ENCODE data around the gene DIAPH2.
"Not testable (repeated sequence)": the region's sequence is repeated elsewhere in the genome, so short reads cannot be mapped to it uniquely, and the experiment has no call there.

DIAPH2 gene

GRCh38 chrX:96684339-96685209 is at the start of gene DIAPH2:
TSS of gene DIAPH2 (plus strand) at chrX:96684842.
- peak; percentile 47 to 68 (median 53) for DNase-seq

- DNase-seq, result no peak
These were observed 34.6 kb upstream of the DIAPH2 start for GRCh38 chrX:96650023-96650422.

GRCh38 chrX:96655947-96656623 is 28.6 kb upstream of the DIAPH2 start:
- no peak for DNase-seq

- peak in 3 of 6 experiments; percentile 31 to 44 (median 32) for DNase-seq
These were observed 2.1 kb upstream of the DIAPH2 start for GRCh38 chrX:96682516-96682915.

GRCh38 chrX:96683997-96684338 is 674 bp upstream of the DIAPH2 start:
- DNase-seq, result peak in 1 of 6 experiments; percentile 20

- DNase-seq, result peak in 5 of 6 experiments; percentile 1 to 18 (median 12)
These were observed 813 bp downstream of the DIAPH2 start for GRCh38 chrX:96685210-96686099.

GRCh38 chrX:96687776-96688175 is 3.1 kb downstream of the DIAPH2 start:
- no peak for DNase-seq

- DNase-seq, result no peak
These were observed 4.1 kb downstream of the DIAPH2 start for GRCh38 chrX:96688789-96689188.

- DNase-seq, result no peak
These were observed 5.3 kb downstream of the DIAPH2 start for GRCh38 chrX:96689991-96690390.

GRCh38 chrX:96692454-96692853 is 7.8 kb downstream of the DIAPH2 start:
- DNase-seq, result no peak

GRCh38 chrX:96692890-96693289 is 8.2 kb downstream of the DIAPH2 start:
- no peak for DNase-seq

- no peak for DNase-seq
These were observed 8.8 kb downstream of the DIAPH2 start for GRCh38 chrX:96693407-96693806.

GRCh38 chrX:96696462-96696861 is 11.8 kb downstream of the DIAPH2 start:
- DNase-seq, result no peak

GRCh38 chrX:96700625-96701024 is 16.0 kb downstream of the DIAPH2 start:
- DNase-seq, result no peak

- DNase-seq, result no peak
These were observed 18.7 kb downstream of the DIAPH2 start for GRCh38 chrX:96703379-96703778.

GRCh38 chrX:96703816-96704215 is 19.2 kb downstream of the DIAPH2 start:
- DNase-seq, result no peak

- DNase-seq, result no peak
These were observed 20.0 kb downstream of the DIAPH2 start for GRCh38 chrX:96704629-96705028.

- DNase-seq, result no peak
These were observed 21.3 kb downstream of the DIAPH2 start for GRCh38 chrX:96705905-96706304.

GRCh38 chrX:96707804-96708203 is 23.2 kb downstream of the DIAPH2 start:
- DNase-seq, result no peak

- DNase-seq, result no peak
These were observed 25.4 kb downstream of the DIAPH2 start for GRCh38 chrX:96710031-96710430.

GRCh38 chrX:96713303-96713702 is 28.7 kb downstream of the DIAPH2 start:
- no peak for DNase-seq

GRCh38 chrX:96714393-96714792 is 29.8 kb downstream of the DIAPH2 start:
- DNase-seq, result not testable (repeated sequence)

- DNase-seq, result no peak
These were observed 30.8 kb downstream of the DIAPH2 start for GRCh38 chrX:96715481-96715880.
